Activated CD8-positive, alpha-beta memory T cell treated with anti-CD3 and anti-CD28 coated beads for 36 hours (primary cell): ENCODE measurements around the gene IER5L. TPM values are rescaled to one million over a fixed set of nuclear protein-coding genes. Genes with fewer than 3 reads are reported as not detected.

Experiments used
- CTCF ChIA-PET: fragments of 350-600 bp; sonication (Branson Sonifier 250); formaldehyde crosslinking; loops from one replicate; lab custom pipeline; 2021; ENCODE audit warnings: antibody characterized with exemption; lab: Charles Lee
- POLR2A ChIA-PET: fragments of 350-600 bp; sonication (Branson Sonifier 250); formaldehyde crosslinking; loops from one replicate; lab custom pipeline; 2021; ENCODE audit warnings: antibody characterized with exemption; lab: Charles Lee
- total RNA-seq, 2 experiments: library from RNA; stranded (reverse); gene quantifications; one replicate each; pipeline ENCODE4 v1.2.3, GENCODE V29; 2021

IER5L gene
- total RNA-seq = 1 to 10 TPM; 1.9 to 2.1 TPM

DNA sequence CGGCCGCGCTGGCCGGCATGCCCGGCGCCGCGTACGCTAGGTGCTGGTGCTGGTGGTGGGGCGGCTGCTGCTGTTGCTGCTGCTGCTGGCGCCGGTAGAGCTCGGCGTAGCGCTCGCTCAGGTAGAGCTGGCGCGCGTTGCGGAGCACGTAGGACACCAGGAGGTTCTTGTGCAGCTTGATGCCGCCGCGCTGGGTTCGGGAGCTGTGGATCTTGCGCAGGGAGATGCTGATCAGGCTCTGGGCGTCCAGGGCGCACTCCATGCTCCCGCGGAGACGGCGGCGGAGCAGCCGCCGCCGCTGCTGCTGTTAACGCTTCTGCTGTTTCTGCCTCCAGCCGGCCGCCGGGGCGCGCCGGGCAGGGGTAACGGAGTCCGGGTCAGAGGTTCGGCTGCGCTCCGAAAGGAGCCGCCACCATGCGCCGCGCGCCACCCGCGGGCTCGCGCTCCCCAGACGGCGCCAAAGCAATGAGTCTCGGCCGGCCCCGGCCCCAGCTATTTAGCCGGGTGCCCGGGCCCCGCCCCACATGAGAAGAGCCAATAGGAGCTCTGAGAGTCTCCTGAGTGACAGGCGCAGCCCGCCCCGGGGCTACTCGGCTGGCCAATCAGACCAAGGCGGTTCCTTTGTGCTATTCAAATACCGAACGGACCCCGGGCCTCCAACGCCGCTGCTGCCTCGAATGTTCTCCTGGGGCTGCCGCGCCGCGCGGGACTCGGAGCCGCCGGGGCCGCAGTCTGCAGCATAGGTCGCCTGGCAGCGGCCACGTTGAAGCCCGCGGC, at the start of gene IER5L:
IER5L (minus strand) TSS at position 471 of the 777 bp plus-strand sequence; CDS start at position 262, 209 bp downstream.
- POLR2A ChIA-PET = interaction anchor here (0.8 to 1.5 kb wide), 6 partner anchors 12 to 448 kb away, joined by 3 to 8 read pairs (median 3); partner anchors contain the start of gene NTMT1
- CTCF ChIA-PET = interaction anchor here (0.9 to 2.0 kb wide), 7 partner anchors 35 to 433 kb away, joined by 3 to 6 read pairs (median 4); no protein-coding TSS in a partner anchor

DNA sequence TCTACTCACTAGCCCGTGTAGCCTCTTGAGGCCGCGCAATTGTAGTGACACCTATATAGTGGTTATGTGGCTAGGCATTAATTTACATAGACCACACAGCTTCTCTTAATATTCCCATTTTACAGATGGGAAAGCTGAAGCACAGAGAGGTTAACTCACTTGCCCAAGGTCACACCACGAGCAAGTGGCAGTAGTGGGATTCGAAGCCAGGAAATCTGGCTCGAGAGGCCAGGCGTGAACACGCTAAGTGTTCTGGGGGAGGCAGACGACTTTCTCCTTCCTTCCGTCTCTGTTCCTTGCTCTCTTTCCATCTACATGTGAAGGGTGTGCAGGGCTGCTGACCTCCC, 49.8 kb upstream of the IER5L start:
- ChIA-PET POLR2A (interaction anchor here (1.4 kb wide), 1 partner anchor 8 kb away, joined by 4 read pairs; no protein-coding TSS in a partner anchor), CTCF (interaction anchor here (0.7 kb wide), 1 partner anchor 56 kb away, joined by 3 read pairs; no protein-coding TSS in a partner anchor)

- CTCF ChIA-PET = interaction anchor here (1.0 to 1.3 kb wide), 2 partner anchors 12 to 17 kb away, joined by 4 to 7 read pairs; no protein-coding TSS in a partner anchor
These were observed 47.8 kb upstream of the IER5L start for GRCh38 chr9:129225815-129226214.

GRCh38 chr9:129225490-129225778, 47.4 kb upstream of the IER5L start:
- ChIA-PET POLR2A (no interaction called here), CTCF (interaction anchor here (1.0 to 1.3 kb wide), 2 partner anchors 12 to 17 kb away, joined by 4 to 7 read pairs; no protein-coding TSS in a partner anchor)

More at GRCh38 chr9:129225815-129226214, 47.8 kb upstream of the IER5L start:
- POLR2A ChIA-PET = no interaction called here

- ChIA-PET POLR2A (no interaction called here), CTCF (interaction anchor here (1.3 kb wide), 1 partner anchor 13 kb away, joined by 4 read pairs; no protein-coding TSS in a partner anchor)
These were observed 46.8 kb upstream of the IER5L start for GRCh38 chr9:129224618-129225489.

GRCh38 chr9:129223551-129224208, 45.6 kb upstream of the IER5L start:
- CTCF ChIA-PET = no interaction called here

DNA sequence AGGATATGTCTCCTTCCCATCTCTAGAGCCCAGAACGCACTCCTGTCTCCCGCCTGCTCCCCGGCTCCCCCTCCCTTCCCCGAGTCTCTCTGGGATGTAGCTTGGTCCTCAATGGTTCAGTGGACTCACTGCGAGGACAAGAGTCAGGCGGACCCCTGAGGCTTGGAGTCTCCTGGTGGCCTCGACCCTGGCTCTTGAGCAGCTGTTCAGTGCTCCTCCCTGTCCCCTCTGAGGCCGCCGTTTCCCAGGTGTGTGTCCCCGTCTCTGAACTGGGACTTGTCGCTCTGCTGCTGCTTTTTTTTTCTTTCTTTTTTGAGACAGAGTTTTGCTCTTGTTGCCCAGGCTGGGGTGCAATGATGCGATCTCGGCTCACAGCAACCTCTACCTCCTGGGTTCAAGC, 44.8 kb upstream of the IER5L start:
- POLR2A ChIA-PET = no interaction called here
- CTCF ChIA-PET = no interaction called here

More at GRCh38 chr9:129223551-129224208, 45.6 kb upstream of the IER5L start:
- POLR2A ChIA-PET = no interaction called here

DNA sequence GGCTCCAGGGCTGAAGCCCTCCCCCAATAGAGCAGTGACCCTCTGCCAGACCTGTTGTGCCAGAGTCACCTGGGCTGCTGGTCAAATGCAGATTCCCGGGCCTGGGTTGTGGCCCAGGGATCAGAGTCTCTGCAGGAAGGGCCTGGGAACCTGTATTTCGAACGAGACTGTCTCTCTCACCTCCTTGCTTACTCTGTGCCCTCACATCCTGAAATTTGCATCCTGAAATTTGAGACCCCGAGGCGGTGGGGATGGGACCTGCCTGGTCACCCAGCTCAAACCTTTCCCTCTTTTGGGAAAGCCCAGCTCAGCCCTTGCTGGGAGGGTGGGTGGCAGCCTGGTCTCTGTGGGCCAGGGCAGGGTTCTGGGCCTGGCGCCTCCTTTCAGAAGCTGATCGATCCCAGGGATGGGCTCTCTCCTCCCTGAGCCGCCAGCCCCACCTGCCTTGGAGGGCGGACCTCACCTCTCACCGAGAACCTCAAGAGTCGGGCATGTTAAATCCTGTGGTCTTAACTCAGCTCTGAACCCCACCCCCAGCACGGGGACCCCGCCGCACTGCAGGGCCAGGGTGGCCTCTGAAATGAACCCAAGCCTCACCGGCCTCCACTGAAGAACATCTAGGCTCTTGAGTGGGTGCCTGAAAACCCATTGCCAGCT, 44.0 kb upstream of the IER5L start:
- POLR2A ChIA-PET = no interaction called here
- CTCF ChIA-PET = interaction anchor here (0.6 to 1.4 kb wide), 3 partner anchors 11 to 160 kb away, joined by 3 to 6 read pairs (median 3); no protein-coding TSS in a partner anchor

GRCh38 chr9:129221233-129221632, 43.2 kb upstream of the IER5L start:
- ChIA-PET CTCF (interaction anchor here (0.6 to 1.6 kb wide), 7 partner anchors 10 to 689 kb away, joined by 3 to 6 read pairs (median 3); no protein-coding TSS in a partner anchor), POLR2A (interaction anchor here (0.6 kb wide), 2 partner anchors 70 to 239 kb away, joined by 3 to 5 read pairs; no protein-coding TSS in a partner anchor)

- CTCF ChIA-PET = interaction anchor here (0.7 to 1.6 kb wide), 6 partner anchors 9 to 690 kb away, joined by 3 to 6 read pairs (median 4); no protein-coding TSS in a partner anchor
- POLR2A ChIA-PET = interaction anchor here (0.6 kb wide), 2 partner anchors 69 to 239 kb away, joined by 3 to 5 read pairs; no protein-coding TSS in a partner anchor
These were observed 42.7 kb upstream of the IER5L start for GRCh38 chr9:129220771-129221170.

DNA sequence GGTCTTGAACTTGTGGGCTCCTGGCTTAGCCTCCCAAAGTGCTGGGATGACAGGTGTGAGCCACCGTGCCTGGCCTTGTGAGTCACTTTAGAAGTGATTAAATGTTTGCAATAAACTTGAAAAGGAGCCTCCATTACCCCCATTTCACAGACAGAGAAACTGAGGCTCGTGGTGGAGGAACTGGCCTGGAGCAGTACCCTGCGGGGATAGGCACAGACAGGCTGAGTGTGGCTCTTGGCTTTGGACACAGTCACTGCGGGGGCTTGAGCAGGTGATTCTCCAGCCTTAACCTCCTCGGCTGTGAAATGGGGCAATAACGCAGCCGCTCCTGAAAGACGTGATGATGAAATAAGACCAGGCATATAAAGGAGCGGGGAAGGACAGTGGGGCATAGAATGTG, 40.9 kb upstream of the IER5L start:
- ChIA-PET CTCF (interaction anchor here (0.7 kb wide), 1 partner anchor 318 kb away, joined by 3 read pairs; no protein-coding TSS in a partner anchor), POLR2A (no interaction called here)

DNA sequence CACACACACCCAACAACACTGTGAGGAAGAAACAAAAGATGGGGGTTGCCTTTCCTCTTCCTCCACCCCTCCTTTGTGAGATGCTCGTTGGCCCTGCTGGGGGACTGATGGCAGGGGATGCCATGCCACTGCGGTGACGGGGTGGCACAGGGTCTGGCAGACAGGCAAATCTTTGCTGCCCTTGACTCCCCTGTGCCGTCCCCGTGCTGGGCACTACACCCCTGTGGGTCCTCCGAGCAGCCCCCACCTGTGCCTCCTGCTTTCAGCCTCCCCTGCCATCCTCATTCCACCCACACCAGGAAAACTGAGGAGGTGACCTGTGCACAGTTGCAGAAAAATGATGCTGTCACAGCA, 40.2 kb upstream of the IER5L start:
- POLR2A ChIA-PET = no interaction called here
- CTCF ChIA-PET = no interaction called here

- POLR2A ChIA-PET = no interaction called here
These were observed 35.5 kb upstream of the IER5L start for GRCh38 chr9:129213551-129213950.

DNA sequence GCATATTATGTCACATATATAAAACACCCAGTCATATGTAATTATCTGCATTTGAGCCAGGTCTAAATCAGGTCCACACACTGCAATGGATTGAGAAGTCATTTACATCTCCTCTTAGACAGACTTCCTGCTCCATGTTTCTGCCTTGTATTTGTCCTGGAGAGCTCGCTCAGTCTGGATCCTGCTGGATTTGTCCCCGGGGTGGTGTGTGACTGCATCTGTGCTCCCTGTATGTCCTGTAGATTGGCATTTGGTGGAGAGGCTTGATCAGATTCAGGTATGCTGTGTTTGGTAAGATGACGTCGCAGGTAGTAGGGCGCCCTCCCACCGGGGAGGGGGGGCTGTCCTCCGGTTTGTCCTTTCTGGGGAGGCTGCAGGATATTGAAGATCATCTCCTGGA, 33.6 kb upstream of the IER5L start:
- ChIA-PET CTCF (interaction anchor here (1.1 kb wide), 1 partner anchor 9 kb away, joined by 3 read pairs; no protein-coding TSS in a partner anchor), POLR2A (no interaction called here)

More at GRCh38 chr9:129213551-129213950, 35.5 kb upstream of the IER5L start:
- CTCF ChIA-PET = no interaction called here

GRCh38 chr9:129210125-129210524, 32.1 kb upstream of the IER5L start:
- POLR2A ChIA-PET = no interaction called here
- CTCF ChIA-PET = interaction anchor here (0.7 kb wide), 1 partner anchor 70 kb away, joined by 4 read pairs; no protein-coding TSS in a partner anchor

- CTCF ChIA-PET = interaction anchor here (1.9 kb wide), 1 partner anchor 70 kb away, joined by 5 read pairs; no protein-coding TSS in a partner anchor
- POLR2A ChIA-PET = no interaction called here
These were observed 31.5 kb upstream of the IER5L start for GRCh38 chr9:129209580-129209979.

GRCh38 chr9:129209109-129209508, 31.0 kb upstream of the IER5L start:
- CTCF ChIA-PET = interaction anchor here (1.3 to 1.9 kb wide), 2 partner anchors 70 to 175 kb away, joined by 3 to 5 read pairs; no protein-coding TSS in a partner anchor
- POLR2A ChIA-PET = no interaction called here
